Measurements from ENCODE around the gene SYNGR3. TPM values are rescaled to one million over a fixed set of nuclear protein-coding genes. Genes with fewer than 3 reads are reported as not detected.

Gene SYNGR3, protein sequence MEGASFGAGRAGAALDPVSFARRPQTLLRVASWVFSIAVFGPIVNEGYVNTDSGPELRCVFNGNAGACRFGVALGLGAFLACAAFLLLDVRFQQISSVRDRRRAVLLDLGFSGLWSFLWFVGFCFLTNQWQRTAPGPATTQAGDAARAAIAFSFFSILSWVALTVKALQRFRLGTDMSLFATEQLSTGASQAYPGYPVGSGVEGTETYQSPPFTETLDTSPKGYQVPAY
- total RNA-seq = 1 to 10 TPM in 3 of 4 donors, not detected in 1; 2.7 to 4.8 (median 2.9) TPM

DNA sequence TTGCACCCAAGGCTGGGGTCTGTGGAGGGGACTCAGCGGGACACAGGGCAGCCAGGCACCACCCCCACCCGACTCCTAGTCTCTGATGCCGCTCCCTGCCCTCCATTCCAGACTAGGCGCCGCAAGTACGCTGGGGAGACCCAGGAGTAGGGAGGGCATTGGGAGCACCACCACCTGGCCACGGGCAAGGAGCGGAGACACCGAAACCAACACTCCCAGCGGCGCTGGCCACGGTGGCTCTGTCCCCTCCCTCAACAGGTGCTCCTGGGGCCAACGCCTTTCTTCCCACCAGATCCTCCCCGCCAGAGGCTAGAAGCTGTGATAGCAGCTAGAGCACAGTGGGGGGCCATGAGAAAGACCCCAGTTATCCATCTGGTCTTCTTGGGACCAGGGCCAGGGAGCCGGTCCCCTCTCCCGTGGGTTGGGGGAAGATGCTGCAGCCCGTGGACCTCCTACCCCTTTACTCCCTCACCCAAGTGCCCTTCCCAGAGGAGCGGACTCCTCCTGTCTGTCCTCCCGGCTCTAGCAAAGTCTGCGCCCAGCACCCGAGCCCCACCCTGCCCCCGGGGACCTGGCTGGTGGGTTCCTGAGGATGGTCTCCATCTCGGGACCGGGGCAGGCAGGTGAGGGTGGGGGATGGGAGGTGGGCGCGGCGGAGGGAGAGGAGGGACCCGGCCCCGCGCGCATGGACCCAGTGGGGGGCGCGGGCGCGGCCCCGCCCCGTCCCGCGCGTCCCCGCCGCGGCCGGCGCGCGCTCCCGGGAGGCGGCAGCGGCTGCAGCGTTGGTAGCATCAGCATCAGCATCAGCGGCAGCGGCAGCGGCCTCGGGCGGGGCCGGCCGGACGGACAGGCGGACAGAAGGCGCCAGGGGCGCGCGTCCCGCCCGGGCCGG is at the start of gene SYNGR3:
TSS of gene SYNGR3 (plus strand) at position 762 of the 892 bp plus-strand sequence. CDS start 133 bp downstream, outside the sequence.
- Histone ChIP-seq H3K36me3 (peaks cover 0 to 7% (median 0%) of the 10 kb centered on the region in 4 donors), H3K27me3 (peaks cover 34% of the 10 kb centered on the region), H3K27ac (peak within 1 kb of the TSS; percentile 54 to 83 (median 60)), H3K4me1 (peaks cover 23 to 50% (median 43%) of the 10 kb centered on the region in 4 donors), H3K9me3 (no peaks in the 10 kb centered on the region), H3K4me3 (peak within 1 kb of the TSS in 3 of 4 donors; percentile 11 to 31 (median 30))
- intact Hi-C loops (cut with DNase I; ENCODE audit: low total_unique reads) = loop anchor here (10.0 kb wide), 1 partner anchor 675 kb away; no protein-coding TSS in a partner anchor
- WGBS, 2 donors (ENCODE audit: low coverage in 1 of 2) = 8% methylated on average over 50 of the region's 67 CpGs; no CpG with 5 or more reads in 1 of the 2 donors
- DNase-seq = no peak
- in situ Hi-C loops (cut with MboI; ENCODE audit: low pct_ligation_motif_present in 1 of 4, low pct_unique_long_range_greater_than_20kb in 1 of 4, low sequenced_read_pairs in 3 of 4) = no loop called here
- TF ChIP-seq, protein P1, sequence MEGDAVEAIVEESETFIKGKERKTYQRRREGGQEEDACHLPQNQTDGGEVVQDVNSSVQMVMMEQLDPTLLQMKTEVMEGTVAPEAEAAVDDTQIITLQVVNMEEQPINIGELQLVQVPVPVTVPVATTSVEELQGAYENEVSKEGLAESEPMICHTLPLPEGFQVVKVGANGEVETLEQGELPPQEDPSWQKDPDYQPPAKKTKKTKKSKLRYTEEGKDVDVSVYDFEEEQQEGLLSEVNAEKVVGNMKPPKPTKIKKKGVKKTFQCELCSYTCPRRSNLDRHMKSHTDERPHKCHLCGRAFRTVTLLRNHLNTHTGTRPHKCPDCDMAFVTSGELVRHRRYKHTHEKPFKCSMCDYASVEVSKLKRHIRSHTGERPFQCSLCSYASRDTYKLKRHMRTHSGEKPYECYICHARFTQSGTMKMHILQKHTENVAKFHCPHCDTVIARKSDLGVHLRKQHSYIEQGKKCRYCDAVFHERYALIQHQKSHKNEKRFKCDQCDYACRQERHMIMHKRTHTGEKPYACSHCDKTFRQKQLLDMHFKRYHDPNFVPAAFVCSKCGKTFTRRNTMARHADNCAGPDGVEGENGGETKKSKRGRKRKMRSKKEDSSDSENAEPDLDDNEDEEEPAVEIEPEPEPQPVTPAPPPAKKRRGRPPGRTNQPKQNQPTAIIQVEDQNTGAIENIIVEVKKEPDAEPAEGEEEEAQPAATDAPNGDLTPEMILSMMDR (IDR thresholded peaks at IDR 0.05) = no peak
- TF ChIP-seq POLR2A (IDR thresholded peaks at IDR 0.05) (no peak), EP300 (IDR thresholded peaks at IDR 0.05; ENCODE audit: low read depth) (no peak), POLR2AphosphoS5 (IDR thresholded peaks at IDR 0.05) (no peak)

DNA sequence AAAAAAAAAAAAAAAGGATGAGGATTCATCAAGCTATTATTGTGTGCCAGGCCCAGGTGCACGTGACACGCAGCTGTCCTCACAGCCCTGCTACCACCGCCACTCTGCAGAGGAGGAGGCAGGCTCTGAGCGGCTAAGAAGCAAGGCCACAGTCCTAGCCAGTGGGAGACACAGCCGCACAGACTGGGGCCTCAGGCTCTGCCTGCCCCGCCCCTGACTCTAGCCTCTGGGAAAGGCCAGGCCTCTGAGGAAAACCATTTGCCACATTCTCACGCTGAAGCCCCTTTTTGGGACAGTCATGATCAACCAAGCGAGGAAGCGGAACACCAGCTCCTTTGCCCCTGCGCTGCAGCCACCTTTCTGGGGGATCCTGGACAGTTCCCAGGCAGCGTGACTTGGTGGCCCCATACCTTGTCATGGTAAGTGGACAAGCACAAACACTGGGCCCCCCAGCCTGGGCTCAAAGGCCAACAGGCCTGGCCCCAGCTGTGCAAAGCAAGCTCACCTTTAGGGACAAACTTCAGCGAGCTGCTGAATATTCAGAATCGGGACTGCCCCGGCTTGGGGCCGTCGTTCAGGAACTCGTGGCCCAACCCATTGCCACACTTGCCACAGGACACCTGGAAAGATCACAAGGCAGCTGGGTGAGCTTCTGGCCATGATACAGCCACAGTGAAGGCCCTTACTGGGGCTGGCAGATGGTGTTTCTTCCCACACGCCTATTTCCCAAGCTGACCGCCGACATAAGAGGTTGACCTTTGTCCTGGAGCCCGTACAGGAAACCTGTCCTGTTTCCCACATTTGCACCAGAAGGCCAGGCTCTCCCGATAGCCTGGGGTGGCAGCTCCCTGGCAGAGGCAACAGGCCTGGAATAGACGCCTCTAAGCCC is 49.3 kb upstream of the SYNGR3 start:
- in situ Hi-C loops (cut with MboI; ENCODE audit: low pct_ligation_motif_present in 1 of 4, low pct_unique_long_range_greater_than_20kb in 1 of 4, low sequenced_read_pairs in 3 of 4) = no loop called here

DNA sequence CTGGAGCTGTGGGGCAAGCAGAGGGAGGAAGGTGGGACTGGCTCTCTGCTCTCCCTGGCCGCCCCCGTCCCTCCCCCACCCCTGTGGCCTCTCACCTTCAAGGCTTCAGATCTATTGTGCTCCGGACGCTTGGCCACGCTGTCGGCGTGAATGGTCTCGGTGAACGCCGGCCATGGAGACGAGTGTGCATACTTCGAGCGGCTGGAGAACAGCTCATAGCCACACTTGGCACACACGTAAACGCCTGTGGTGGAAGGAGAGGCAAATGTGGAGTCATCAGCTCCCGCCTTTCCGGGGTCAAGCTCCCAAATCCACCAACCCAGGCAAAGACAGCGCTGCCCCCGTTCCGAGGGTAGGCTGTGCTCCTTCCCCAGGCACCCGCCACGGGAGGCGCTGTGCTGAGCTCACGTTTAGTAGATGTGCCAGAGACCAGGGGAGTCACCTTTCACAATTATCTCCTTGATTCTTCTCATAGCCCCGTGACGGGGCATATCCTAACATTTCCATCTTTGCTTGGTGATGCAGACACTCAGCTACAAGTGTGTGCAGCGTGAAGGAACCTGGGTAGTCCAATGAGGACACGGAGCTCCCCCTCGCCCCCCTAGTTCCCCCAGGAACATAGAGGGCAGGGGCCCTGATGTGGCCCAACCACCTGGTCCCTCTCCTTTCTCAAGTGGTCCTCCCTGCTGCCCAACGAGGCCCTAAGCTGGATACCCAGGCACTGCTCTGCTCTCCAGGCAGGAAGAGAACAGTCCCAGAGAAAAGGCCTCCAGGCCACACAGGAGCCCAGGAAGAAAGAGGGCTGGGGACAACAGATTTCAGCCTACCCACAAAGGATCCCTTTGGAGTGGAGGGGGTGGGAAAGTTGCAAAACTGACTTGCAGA is 48.4 kb upstream of the SYNGR3 start:
- in situ Hi-C loops (cut with MboI; ENCODE audit: low pct_ligation_motif_present in 1 of 4, low pct_unique_long_range_greater_than_20kb in 1 of 4, low sequenced_read_pairs in 3 of 4) = no loop called here
- WGBS, 2 donors (ENCODE audit: low coverage in 1 of 2) = 40 to 83% methylated on average over 1 to 28 of the region's 30 CpGs

More for the DNA sequence above, 49.3 kb upstream of the SYNGR3 start:
- peak; percentile 47 for DNase-seq
- H3K4me3 ChIP-seq = no peak overlapping the region
- H3K4me1 ChIP-seq = peaks cover 15 to 43% (median 35%) of the 10 kb centered on the region in 4 donors
- peaks cover 0 to 17% (median 4%) of the 10 kb centered on the region in 4 donors for H3K36me3 ChIP-seq
- TF ChIP-seq POLR2A (IDR thresholded peaks at IDR 0.05) (no peak), EP300 (IDR thresholded peaks at IDR 0.05; ENCODE audit: low read depth) (no peak), POLR2AphosphoS5 (IDR thresholded peaks at IDR 0.05) (no peak)
- TF ChIP-seq, protein P1 (IDR thresholded peaks at IDR 0.05) = no peak
- H3K27ac ChIP-seq = peak overlapping the region; percentile 86 to 90 (median 88)
- 56% methylated on average over 22 of the region's 23 CpGs; no CpG with 5 or more reads in 1 of the 2 donors for WGBS, 2 donors (ENCODE audit: low coverage in 1 of 2)
- H3K9me3 ChIP-seq = no peaks in the 10 kb centered on the region
- no peaks in the 10 kb centered on the region for H3K27me3 ChIP-seq
- intact Hi-C loops (cut with DNase I; ENCODE audit: low total_unique reads) = no loop called here

More for the DNA sequence above, 48.4 kb upstream of the SYNGR3 start:
- H3K36me3 ChIP-seq = peaks cover 0 to 17% (median 4%) of the 10 kb centered on the region in 4 donors
- no peaks in the 10 kb centered on the region for H3K9me3 ChIP-seq
- H3K27ac ChIP-seq = peak overlapping the region; percentile 86 to 90 (median 88)
- peaks cover 15 to 43% (median 35%) of the 10 kb centered on the region in 4 donors for H3K4me1 ChIP-seq
- H3K4me3 ChIP-seq = peak overlapping the region in 2 of 4 donors; percentile 87 to 89
- TF ChIP-seq POLR2A (IDR thresholded peaks at IDR 0.05) = no peak
- no peak for TF ChIP-seq EP300 (IDR thresholded peaks at IDR 0.05; ENCODE audit: low read depth)
- TF ChIP-seq, protein P1 (IDR thresholded peaks at IDR 0.05) = no peak
- TF ChIP-seq POLR2AphosphoS5 (IDR thresholded peaks at IDR 0.05) = no peak
- H3K27me3 ChIP-seq = no peaks in the 10 kb centered on the region
- intact Hi-C loops (cut with DNase I; ENCODE audit: low total_unique reads) = no loop called here
- DNase-seq = no peak
